C1 segment of cervical spinal cord (tissue), 14 donors: ENCODE data around the gene NDUFB7.
"Not testable (repeated sequence)": the region's sequence is repeated elsewhere in the genome, so short reads cannot be mapped to it uniquely, and the experiment has no call there.

Source experiments
- DNase-seq, 14 donors: peaks; one replicate each; lab custom pipeline; 2025; lab: John Stamatoyannopoulos, UW

NDUFB7 gene

GRCh38 chr19:14553939-14554243 lies 18.0 kb downstream of the NDUFB7 start:
- no peak for DNase-seq

DNA sequence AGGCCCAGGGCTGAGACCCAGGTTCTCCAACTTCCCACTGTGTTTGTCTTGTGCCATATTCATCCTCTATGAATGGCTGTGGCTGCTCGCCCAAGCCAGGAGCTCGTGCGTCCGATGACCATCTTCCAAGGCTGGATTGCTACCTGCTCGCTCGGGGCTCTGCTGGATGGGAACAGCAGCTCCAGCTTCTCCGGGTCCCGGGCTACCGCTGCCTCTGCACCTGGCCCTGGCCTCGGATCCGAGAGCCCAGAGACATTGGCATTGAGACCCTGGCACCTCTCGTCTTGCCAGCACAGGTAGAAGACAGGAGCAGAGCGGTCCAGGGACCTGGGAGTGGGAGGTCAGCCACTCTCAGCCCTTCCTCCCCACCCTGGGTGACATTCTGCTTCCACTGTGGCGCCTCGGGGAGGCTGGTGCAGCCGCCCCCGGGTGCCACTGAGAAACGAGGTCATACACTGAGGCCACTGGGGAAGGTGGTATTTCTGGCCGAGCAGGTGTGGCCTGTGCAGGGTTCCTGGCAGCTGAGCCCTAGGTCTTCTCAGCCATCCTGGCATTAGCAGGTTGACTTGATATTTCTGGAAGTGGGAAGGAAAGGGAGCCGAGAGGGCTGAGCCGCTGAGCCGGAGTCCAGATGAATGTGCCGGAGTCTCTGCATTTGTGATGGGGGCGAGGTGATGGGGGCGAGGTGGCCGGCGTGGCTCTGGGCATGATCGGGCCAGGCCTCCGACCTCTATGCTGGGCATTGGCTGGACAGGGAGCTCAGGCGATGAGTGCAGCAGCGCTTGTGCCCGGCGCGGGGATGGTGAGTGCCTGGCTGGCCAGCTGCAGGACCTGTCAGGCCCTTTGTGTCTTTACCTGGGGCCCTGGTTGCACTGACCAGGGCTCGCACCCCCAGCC lies 18.6 kb downstream of the NDUFB7 start:
- peak in 2 of 14 donors; percentile 38 to 88 for DNase-seq

- not testable (repeated sequence) for DNase-seq
These were observed 19.9 kb downstream of the NDUFB7 start for GRCh38 chr19:14552006-14552360.

- peak in 8 of 14 donors; percentile 17 to 71 (median 30) for DNase-seq
These were observed 20.5 kb downstream of the NDUFB7 start for GRCh38 chr19:14551134-14552005.

GRCh38 chr19:14550201-14550754 lies 21.6 kb downstream of the NDUFB7 start:
- DNase-seq = peak in 1 of 14 donors; percentile 67

- DNase-seq = no peak
These were observed 26.2 kb downstream of the NDUFB7 start for GRCh38 chr19:14545716-14546082.

DNA sequence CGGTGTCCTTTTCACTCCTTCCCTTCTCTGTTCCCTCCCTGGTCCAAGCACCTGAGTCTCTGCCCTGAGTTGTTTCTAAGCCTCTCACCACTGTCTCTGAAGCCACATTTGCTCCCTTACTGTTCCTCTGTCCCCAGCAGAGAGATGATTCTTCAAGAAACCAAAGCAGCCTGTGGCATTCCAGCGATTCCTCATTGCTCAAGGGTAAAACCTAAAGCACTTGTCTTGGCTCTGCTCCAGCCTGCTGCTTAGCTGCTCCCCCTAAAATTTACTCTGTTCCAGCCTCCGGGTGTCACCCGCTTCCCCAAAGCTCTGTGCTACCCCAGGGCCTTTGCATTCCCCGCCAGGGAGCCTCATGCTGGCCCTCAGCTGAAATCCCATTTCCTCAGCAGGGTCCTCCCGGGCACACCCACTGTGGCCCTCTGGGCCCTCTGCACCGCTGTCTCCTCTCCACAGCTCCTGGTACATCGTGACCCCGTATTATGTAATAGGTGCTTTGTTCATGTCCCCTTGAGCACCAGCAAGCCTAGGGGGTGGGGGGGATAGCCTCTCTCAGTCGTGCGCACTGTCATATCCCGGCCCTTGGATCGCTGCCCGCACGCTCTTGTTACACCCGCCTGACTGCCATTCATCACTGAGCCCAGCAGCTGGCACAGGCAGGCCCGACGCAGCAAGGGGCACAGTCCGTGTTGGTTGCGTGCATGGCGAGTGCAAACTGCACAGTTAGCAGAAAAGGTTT lies 26.7 kb downstream of the NDUFB7 start:
- peak in 13 of 14 donors; percentile 34 to 93 (median 88) for DNase-seq

GRCh38 chr19:14544047-14544446 lies 27.8 kb downstream of the NDUFB7 start:
- DNase-seq = peak in 2 of 14 donors; percentile 10 to 18

DNA sequence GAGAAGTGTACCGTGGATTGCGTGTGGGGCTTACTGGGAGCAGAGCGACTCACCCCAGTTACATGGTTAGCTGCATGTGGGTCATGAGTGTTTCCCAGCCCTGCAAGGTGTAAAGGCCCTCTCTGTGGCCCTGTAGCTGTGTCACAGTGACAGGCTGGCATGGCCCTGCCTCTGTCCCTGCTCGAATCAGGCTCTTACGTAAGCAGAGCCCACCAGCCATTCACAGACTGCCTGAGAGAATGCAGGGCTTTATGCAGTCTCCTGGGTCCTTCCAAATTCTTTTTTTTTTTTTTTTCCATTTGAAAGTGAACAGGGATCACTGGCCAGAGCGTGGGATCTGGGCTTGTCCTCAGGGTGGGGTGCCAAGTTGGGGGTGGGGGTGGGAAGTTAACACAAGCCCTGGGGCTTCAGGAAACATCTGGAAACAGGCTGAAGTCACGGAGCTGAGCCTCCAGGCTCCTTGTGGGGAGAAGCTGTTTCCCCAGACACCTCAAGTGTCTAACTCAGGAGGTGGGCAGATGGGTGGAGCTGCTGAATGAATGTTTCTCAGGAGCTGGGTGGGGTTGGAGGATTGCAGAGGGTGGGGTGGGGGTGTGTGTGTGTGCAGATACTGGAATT lies 29.0 kb downstream of the NDUFB7 start:
- DNase-seq = peak in 6 of 14 donors; percentile 14 to 43 (median 32)

- DNase-seq = not testable (repeated sequence)
These were observed 29.9 kb downstream of the NDUFB7 start for GRCh38 chr19:14541979-14542378.

GRCh38 chr19:14540741-14541525 lies 30.9 kb downstream of the NDUFB7 start:
- DNase-seq = peak in 1 of 14 donors; percentile 71

DNA sequence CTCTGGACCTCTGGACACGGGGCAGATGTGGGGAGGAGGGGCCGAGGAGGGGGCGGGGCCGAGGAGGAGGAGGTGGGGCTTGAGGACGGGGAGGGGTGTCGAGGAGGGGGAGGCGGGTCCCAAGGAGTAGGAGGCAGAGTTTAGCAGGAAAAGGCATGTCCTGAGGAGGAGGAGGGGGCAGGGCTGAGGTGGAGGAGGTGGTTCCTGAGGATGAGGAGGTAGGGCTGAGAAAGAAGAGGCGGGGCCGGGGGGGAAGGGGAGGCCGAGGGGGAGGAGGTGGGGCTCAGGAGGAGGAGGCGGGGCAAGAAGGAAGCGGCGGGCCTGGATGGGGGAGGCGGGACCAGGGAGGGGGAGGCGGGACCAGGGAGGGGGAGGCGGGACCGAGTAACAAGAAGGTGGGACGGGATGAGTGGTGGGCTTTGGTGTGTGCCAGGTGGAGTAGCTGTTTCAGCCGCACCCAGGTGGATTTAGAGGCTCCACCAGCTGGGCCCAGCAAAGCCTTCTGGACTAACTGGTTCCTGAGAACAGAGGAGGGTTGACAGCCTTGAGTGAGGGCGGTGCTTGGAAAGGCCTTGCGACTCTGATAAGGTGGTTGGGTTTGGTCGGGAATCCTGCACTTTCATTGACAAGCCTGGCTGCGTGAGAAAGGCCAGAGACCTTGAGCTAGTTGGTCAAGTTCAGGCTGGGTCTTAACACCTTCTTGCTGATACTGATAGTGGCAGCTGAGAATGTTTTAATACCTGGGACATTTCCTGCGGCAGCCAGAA lies 34.8 kb downstream of the NDUFB7 start:
- DNase-seq = peak in 1 of 14 donors; percentile 21

- DNase-seq = no peak
These were observed 38.4 kb downstream of the NDUFB7 start for GRCh38 chr19:14533450-14533849.

DNA sequence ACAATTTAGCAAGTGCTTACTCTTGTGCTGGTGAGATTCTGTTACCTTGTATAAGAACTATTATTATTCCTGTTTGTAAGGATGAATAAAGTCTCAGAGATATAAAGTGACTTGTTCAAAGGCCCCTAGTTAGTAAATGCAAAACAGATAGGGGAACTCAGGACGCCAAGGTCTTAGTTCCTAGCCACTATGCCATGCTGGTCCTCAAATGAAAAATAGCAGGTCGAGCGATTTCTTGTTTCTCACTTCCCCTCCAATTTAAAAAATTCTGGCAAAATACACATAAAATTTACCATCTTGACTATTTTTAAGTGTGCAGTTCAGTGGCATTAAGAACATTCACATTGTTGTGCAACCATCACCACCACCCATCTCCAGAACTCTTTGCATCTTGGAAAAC lies 41.4 kb downstream of the NDUFB7 start:
- DNase-seq = no peak

DNA sequence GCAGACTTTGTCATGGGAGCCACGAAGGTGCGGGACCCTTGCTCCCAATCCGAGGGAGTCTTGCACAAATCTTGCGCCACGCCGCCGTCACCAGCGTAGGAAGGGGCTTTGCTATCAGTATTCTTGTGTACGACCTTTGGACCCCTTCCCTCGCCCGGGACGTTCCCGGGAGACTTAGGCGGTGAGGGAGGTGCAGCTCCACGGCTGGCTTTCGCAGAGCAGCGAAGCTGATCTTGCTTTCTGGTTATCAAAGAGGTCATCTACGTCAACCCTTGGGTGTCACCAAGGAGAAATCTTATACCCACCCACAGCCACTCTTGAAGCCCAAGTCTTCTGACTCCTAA lies 41.9 kb downstream of the NDUFB7 start:
- DNase-seq = peak in 6 of 14 donors; percentile 54 to 80 (median 74)

GRCh38 chr19:14529254-14530004 lies 42.4 kb downstream of the NDUFB7 start, which contains the start of gene TECR:
Gene TECR, plus strand, starts transcription at chr19:14529594. Its CDS starts 103 bp downstream, at chr19:14529697.
- peak; percentile 93 to 100 (median 99) for DNase-seq

- DNase-seq = no peak
These were observed 43.2 kb downstream of the NDUFB7 start for GRCh38 chr19:14528419-14529253.

- DNase-seq = no peak
These were observed 45.4 kb downstream of the NDUFB7 start for GRCh38 chr19:14526423-14526822.
